K562 (cell line): ENCODE measurements around the gene FRMD4B. TPM values are rescaled to one million over a fixed set of nuclear protein-coding genes. Genes with fewer than 3 reads are reported as not detected.

Experiments used
- ATAC-seq: fragments of 200-7000 bp; cut with Tn5 transposase; 3 replicates; pipeline ENCODE4 v1.9.1; 2020; ENCODE audit warnings: moderate library complexity
- BruUV-seq: library from RNA; stranded (reverse); fragments of 400-500 nt; replicated peaks from 2 replicates; lab custom pipeline; 2021; lab: Mats Ljungman, UMichigan
- CTCF ChIA-PET: fragments of 300-600 bp; formaldehyde crosslinking; extraction: SDS; loops from one replicate; lab custom pipeline; 2021; ENCODE audit warnings: low intra/inter-chr PET ratio; lab: Yijun Ruan, JAX
- POLR2A ChIA-PET: fragments of 300-600, 350-650 bp; sonication (Branson Sonifier 250); formaldehyde crosslinking; extraction: SDS; loops from one replicate; lab custom pipeline; 2021; ENCODE audit warnings: antibody characterized with exemption, inconsistent platforms; lab: Yijun Ruan, JAX
- DNase-seq, 4 experiments: peaks; one replicate each; pipeline versions ENCODE4 v3.0.0 to v3.0.0-alpha.2; 2011 to 2018; ENCODE audit warnings: low spot score in 3 of 4, mixed read lengths in 3 of 4; ENCODE audit errors: extremely low read depth in 1 of 4
- FAIRE-seq: peaks from 2 replicates; lab custom pipeline; 2011; peaks lifted over from hg19 to GRCh38; lab: Jason Lieb, UNC
- H2AFZ ChIP-seq: 2 replicates; pipeline ENCODE4 v1.6.0; 2011; ENCODE audit warnings: low read depth, low read length, control low read depth, inconsistent platforms
- H3K27ac ChIP-seq: fragments of 200-600 bp; 3 replicates; pipeline ENCODE4 v1.8.0; 2011; ENCODE audit warnings: low read depth, mild to moderate bottlenecking, control low read depth, inconsistent platforms, low read length, moderate library complexity, mixed read lengths; ENCODE audit errors: extremely low read depth
- H3K27me3 ChIP-seq, 2 experiments: fragments of 300-600 bp in 1 of 2; 2 replicates in 1 of 2; 3 replicates in 1 of 2; pipeline versions ENCODE4 v1.6.0 to v1.8.0; 2011; ENCODE audit warnings: inconsistent platforms in 2 of 2, low read length in 2 of 2, mild to moderate bottlenecking in 1 of 2, mixed read lengths in 1 of 2, moderate library complexity in 1 of 2; ENCODE audit not compliant: control insufficient read depth in 2 of 2, insufficient read depth in 2 of 2
- H3K36me3 ChIP-seq: fragments of 300-600 bp; 3 replicates; pipeline ENCODE4 v1.8.0; 2011; ENCODE audit warnings: mild to moderate bottlenecking, low read length, inconsistent platforms; ENCODE audit not compliant: control insufficient read depth, insufficient read depth
- H3K4me1 ChIP-seq, 2 experiments: fragments of 200-600 bp in 1 of 2; replicated peaks in 1 of 2; 2 replicates in 1 of 2; 3 replicates in 1 of 2; pipeline versions ENCODE4 v1.5.1 to v1.8.0; 2011; ENCODE audit warnings: inconsistent platforms in 2 of 2, low read length in 2 of 2, mild to moderate bottlenecking in 1 of 2, mixed read lengths in 1 of 2, moderate library complexity in 1 of 2; ENCODE audit not compliant: control insufficient read depth in 2 of 2, insufficient read depth in 2 of 2
- H3K4me2 ChIP-seq: 2 replicates; pipeline ENCODE4 v1.6.1; 2011; ENCODE audit warnings: low read length, control low read depth, inconsistent platforms, mixed read lengths; ENCODE audit not compliant: insufficient read depth
- H3K4me3 ChIP-seq: fragments of 200-600 bp; sonication (generic), shearing (Covaris generic); 2 replicates; pipeline ENCODE4 v1.5.1; 2016; ENCODE audit warnings: control low read depth, inconsistent platforms
- H3K79me2 ChIP-seq: fragments of 200-600 bp; 3 replicates; pipeline ENCODE4 v1.8.0; 2011; ENCODE audit warnings: low read length, inconsistent platforms; ENCODE audit not compliant: control insufficient read depth, insufficient read depth
- H3K9ac ChIP-seq, 2 experiments: 2 replicates each; pipeline versions ENCODE4 v1.6.0 to v1.6.1; 2011; ENCODE audit warnings: low read depth in 2 of 2, low read length in 2 of 2, control low read depth in 1 of 2, inconsistent platforms in 1 of 2, mild to moderate bottlenecking in 1 of 2, mixed read lengths in 1 of 2; ENCODE audit not compliant: insufficient read depth in 1 of 2
- H3K9me1 ChIP-seq: one replicate; pipeline ENCODE4 v1.6.0; 2011; ENCODE audit warnings: inconsistent platforms, mild to moderate bottlenecking, low read length, moderate library complexity; ENCODE audit not compliant: control insufficient read depth, insufficient read depth
- H3K9me3 ChIP-seq: replicated peaks from 2 replicates; pipeline ENCODE4 v1.5.1; 2011; ENCODE audit warnings: low read depth, low read length, inconsistent platforms; ENCODE audit not compliant: control insufficient read depth, insufficient read depth
- H4K20me1 ChIP-seq: replicated peaks from 2 replicates; pipeline ENCODE4 v1.6.1; 2011; ENCODE audit warnings: low read length, inconsistent platforms, mixed read lengths; ENCODE audit not compliant: control insufficient read depth, insufficient read depth
- BCL6 ChIP-seq: fragments of 250-450 bp; sonication (Bioruptor Pico); IDR thresholded peaks from 2 replicates; pipeline ENCODE4 v1.4.0; 2020
- BDP1 ChIP-seq: IDR thresholded peaks from 3 replicates; pipeline ENCODE4 v1.6.1; 2011; ENCODE audit not compliant: insufficient read length, insufficient read depth
- CBX8 ChIP-seq: fragments of 200-600 bp; sonication (generic); IDR thresholded peaks from 2 replicates; pipeline ENCODE4 v1.6.1; 2012; ENCODE audit warnings: borderline replicate concordance, mixed run types, low read depth, mild to moderate bottlenecking, moderate library complexity, mixed read lengths, low read length, control low read depth, inconsistent platforms; ENCODE audit not compliant: poor library complexity, severe bottlenecking; ENCODE audit errors: extremely low read depth
- GATAD2A ChIP-seq: fragments of 450-650 bp; IDR thresholded peaks from 2 replicates; pipeline ENCODE4 v1.6.1; 2017
- ZNF764 ChIP-seq: fragments of 250-450 bp; sonication (Bioruptor Pico); IDR thresholded peaks from 2 replicates; pipeline ENCODE4 v1.4.0; 2020; ENCODE audit warnings: low read depth, mild to moderate bottlenecking, moderate library complexity
- WGBS: fragments of 100-300 bp; shearing (Covaris generic); methylation state at CpG from one replicate; pipeline ENCODE4 v1.1.6; 2016; ENCODE audit warnings: low coverage, mixed read lengths; ENCODE audit not compliant: insufficient coverage; ENCODE audit errors: missing lambda C conversion rate; 5-methylcytosine and 5-hydroxymethylcytosine counted together
- in situ Hi-C: fragments of 300-500 bp; cut with MboI; formaldehyde crosslinking; loops from 4 replicates; pipeline ENCODE4 v1.15.0; 2018; ENCODE audit warnings: inconsistent platforms, mixed read lengths
- intact Hi-C: fragments of 100-400 bp; cut with micrococcal nuclease; formaldehyde crosslinking; loops from 2 replicates; pipeline ENCODE4 v1.14.2; 2022
- polyA plus RNA-seq, 8 experiments: library from polyadenylated mRNA; depleted of rRNA in 4 of 8; stranded (reverse) in 5 of 8; unstranded in 3 of 8; fragments of >200 nt; fragmentation: Nextera tagmentation in 2 of 8; fragmentation: Illumina TruSeq in 1 of 8; extraction: Ambion mirVana in 2 of 8; extraction: Trizol in 1 of 8; gene quantifications; 2 replicates each; pipeline versions ENCODE4 v1.2.1 to v1.2.3, GENCODE V29; 2011 to 2014; ENCODE audit warnings: inconsistent platforms in 1 of 8, missing spikeins in 1 of 8
- total RNA-seq, 7 experiments: library from RNA; depleted of rRNA in 6 of 7; stranded (reverse); fragments of >200 nt in 6 of 7; fragmentation: Illumina TruSeq in 2 of 7; extraction: Trizol in 2 of 7; gene quantifications; 2 replicates each; pipeline versions ENCODE4 v1.2.1 to v1.2.3, GENCODE V29; 2011 to 2021; ENCODE audit warnings: low replicate concordance in 1 of 7
- TF ChIP-seq, protein P1 (sequence below): sonication (generic); formaldehyde crosslinking; IDR thresholded peaks from 2 replicates; pipeline ENCODE4 v1.8.0; 2023; ENCODE audit warnings: missing genetic modification reagents, mild to moderate bottlenecking, borderline replicate concordance
- TF ChIP-seq, protein P2 (sequence below): sonication (generic); formaldehyde crosslinking; IDR thresholded peaks from 2 replicates; pipeline ENCODE4 v1.8.0; 2022; ENCODE audit warnings: missing genetic modification reagents, mild to moderate bottlenecking, borderline replicate concordance

Gene FRMD4B
- total and polyA plus RNA-seq, 9 of the 15 experiments (the other 6 are each of a cell fraction or from before 2014, with no cell fraction given), result 0.03 to 0.09 (median 0.04) TPM; not detected in 3

DNA sequence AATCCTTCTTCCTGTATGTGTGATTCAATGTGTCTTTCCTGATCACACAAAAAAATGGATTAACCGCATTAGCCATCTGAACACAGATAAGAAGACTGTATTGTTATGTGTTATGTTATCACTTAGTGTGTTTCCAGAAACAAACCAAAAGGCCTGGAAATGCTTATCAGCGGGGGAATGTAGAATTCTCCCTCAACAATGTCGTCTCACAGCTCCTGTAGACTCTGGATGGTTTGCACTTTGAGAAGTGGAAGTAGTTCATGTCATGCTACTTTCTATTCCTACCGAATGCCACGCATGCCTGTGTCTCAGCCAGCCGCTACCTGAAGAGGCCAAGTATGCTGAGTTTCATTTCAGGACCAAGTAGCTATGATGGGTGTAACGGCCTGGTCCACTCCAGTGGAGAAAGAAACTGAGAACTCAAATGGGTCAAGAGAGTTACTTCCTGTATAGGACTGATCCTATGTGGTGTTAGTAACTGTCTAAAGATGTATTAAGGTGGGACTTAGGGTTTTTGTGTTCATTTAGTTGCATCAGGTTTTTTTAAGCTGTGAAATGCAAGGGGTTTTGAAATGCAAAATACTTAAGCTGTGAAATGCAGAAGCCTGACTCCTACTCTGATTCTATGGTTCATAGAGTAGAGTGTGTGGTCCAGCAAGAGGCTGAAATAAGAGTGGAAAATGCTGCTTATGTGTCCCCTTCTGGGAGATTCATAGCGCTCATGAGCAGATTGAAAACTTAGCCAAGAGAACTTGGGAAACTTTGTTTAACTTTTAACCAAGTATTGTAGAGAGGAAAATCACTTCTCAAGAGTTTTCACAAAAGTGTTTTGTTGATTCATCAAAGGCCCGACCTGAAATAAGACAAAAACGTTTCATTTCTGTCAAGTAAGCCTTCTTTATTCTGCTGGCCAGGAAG, 145.0 kb downstream of the FRMD4B start:
- TF ChIP-seq CBX8 (peak; percentile 20), ZNF764 (no peak)
- WGBS, result 0% methylated on average over 10 of the region's 10 CpGs
- FAIRE-seq, result no peak

DNA sequence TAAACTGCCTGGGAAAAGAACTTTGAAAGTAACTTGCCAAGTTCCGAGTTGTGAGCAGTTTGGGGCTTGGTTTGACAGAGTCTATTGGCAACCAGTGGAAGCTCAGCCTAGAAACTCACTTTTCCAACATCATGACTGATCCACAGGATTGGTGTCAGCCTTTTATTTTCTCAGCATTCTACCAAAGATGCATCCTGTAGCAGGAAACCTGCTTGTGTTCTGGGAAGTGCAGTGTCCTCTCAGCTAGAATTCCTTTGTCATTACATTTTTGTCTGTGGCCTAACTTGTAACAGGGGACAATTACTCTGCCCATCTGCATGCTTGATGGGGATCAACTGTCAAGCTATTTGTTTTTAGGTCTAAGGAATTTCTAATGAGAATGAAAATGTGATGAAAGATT, 146.8 kb downstream of the FRMD4B start:
- ChIA-PET CTCF (no interaction called here), POLR2A (no interaction called here)
- Histone ChIP-seq H3K4me2 (no peak overlapping the region), H3K79me2 (no peaks in the 10 kb centered on the region), H3K9me1 (no peaks in the 10 kb centered on the region), H2AFZ (no peak overlapping the region), H3K4me1 (peaks cover 0 to 4% of the 10 kb centered on the region in 2 experiments; a peak in 2 of 5 replicates), H3K4me3 (no peak overlapping the region), H3K36me3 (no peaks in the 10 kb centered on the region), H3K9ac (no peak overlapping the region), H3K9me3 (no peaks in the 10 kb centered on the region), H3K27ac (no peak overlapping the region), H3K27me3 (peaks cover 2 to 17% of the 10 kb centered on the region in 2 experiments; a peak in 3 of 5 replicates), H4K20me1 (no peaks in the 10 kb centered on the region)
- in situ Hi-C loops, result no loop called here
- ATAC-seq (no peak), DNase-seq (no peak), FAIRE-seq (no peak)
- no TSS peak for BruUV-seq
- intact Hi-C loops, result no loop called here
- WGBS, result 0% methylated on average over 1 of the region's 1 CpG
- TF ChIP-seq BDP1, result no peak
- no peak for TF ChIP-seq BCL6 (CRISPR knock-in tag)
- TF ChIP-seq, protein P1, sequence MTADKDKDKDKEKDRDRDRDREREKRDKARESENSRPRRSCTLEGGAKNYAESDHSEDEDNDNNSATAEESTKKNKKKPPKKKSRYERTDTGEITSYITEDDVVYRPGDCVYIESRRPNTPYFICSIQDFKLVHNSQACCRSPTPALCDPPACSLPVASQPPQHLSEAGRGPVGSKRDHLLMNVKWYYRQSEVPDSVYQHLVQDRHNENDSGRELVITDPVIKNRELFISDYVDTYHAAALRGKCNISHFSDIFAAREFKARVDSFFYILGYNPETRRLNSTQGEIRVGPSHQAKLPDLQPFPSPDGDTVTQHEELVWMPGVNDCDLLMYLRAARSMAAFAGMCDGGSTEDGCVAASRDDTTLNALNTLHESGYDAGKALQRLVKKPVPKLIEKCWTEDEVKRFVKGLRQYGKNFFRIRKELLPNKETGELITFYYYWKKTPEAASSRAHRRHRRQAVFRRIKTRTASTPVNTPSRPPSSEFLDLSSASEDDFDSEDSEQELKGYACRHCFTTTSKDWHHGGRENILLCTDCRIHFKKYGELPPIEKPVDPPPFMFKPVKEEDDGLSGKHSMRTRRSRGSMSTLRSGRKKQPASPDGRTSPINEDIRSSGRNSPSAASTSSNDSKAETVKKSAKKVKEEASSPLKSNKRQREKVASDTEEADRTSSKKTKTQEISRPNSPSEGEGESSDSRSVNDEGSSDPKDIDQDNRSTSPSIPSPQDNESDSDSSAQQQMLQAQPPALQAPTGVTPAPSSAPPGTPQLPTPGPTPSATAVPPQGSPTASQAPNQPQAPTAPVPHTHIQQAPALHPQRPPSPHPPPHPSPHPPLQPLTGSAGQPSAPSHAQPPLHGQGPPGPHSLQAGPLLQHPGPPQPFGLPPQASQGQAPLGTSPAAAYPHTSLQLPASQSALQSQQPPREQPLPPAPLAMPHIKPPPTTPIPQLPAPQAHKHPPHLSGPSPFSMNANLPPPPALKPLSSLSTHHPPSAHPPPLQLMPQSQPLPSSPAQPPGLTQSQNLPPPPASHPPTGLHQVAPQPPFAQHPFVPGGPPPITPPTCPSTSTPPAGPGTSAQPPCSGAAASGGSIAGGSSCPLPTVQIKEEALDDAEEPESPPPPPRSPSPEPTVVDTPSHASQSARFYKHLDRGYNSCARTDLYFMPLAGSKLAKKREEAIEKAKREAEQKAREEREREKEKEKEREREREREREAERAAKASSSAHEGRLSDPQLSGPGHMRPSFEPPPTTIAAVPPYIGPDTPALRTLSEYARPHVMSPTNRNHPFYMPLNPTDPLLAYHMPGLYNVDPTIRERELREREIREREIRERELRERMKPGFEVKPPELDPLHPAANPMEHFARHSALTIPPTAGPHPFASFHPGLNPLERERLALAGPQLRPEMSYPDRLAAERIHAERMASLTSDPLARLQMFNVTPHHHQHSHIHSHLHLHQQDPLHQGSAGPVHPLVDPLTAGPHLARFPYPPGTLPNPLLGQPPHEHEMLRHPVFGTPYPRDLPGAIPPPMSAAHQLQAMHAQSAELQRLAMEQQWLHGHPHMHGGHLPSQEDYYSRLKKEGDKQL (CRISPR knock-in tag), result no peak
- TF ChIP-seq, protein P2, sequence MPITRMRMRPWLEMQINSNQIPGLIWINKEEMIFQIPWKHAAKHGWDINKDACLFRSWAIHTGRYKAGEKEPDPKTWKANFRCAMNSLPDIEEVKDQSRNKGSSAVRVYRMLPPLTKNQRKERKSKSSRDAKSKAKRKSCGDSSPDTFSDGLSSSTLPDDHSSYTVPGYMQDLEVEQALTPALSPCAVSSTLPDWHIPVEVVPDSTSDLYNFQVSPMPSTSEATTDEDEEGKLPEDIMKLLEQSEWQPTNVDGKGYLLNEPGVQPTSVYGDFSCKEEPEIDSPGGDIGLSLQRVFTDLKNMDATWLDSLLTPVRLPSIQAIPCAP (CRISPR knock-in tag), result no peak
- no peak for TF ChIP-seq GATAD2A

More for the DNA sequence above, 145.0 kb downstream of the FRMD4B start:
- DNase-seq (no peak), ATAC-seq (no peak)
- H3K4me2 ChIP-seq, result no peak overlapping the region
- H3K9me3 ChIP-seq, result no peaks in the 10 kb centered on the region
- no peak overlapping the region for H3K27ac ChIP-seq
- intact Hi-C loops (loop anchor here (10.0 kb wide), 1 partner anchor 66 kb away; no protein-coding TSS in a partner anchor), in situ Hi-C loops (no loop called here)
- H3K27me3 ChIP-seq, result peaks cover 2 to 27% of the 10 kb centered on the region in 2 experiments; a peak in 4 of 5 replicates
- H3K36me3 ChIP-seq, result no peaks in the 10 kb centered on the region
- no peak overlapping the region for H2AFZ ChIP-seq
- no peak overlapping the region for H3K4me3 ChIP-seq
- H3K79me2 ChIP-seq, result no peaks in the 10 kb centered on the region
- ChIA-PET CTCF (no interaction called here), POLR2A (no interaction called here)
- H3K4me1 ChIP-seq, result peaks cover 0 to 4% of the 10 kb centered on the region in 2 experiments; a peak in 2 of 5 replicates
- H3K9me1 ChIP-seq, result no peaks in the 10 kb centered on the region
- H4K20me1 ChIP-seq, result no peaks in the 10 kb centered on the region
- no TSS peak for BruUV-seq
- no peak overlapping the region for H3K9ac ChIP-seq
